NCI-H1092 treated with DMSO at 0.1 percent for 48 hours (cell line): ENCODE results near the gene RFXANK.
"Not testable (repeated sequence)": the region's sequence is repeated elsewhere in the genome, so short reads cannot be mapped to it uniquely, and the experiment has no call there.

Experiments used
- DNase-seq: peaks from one replicate; lab custom pipeline; 2025; lab: John Stamatoyannopoulos, UW

RFXANK gene

DNA sequence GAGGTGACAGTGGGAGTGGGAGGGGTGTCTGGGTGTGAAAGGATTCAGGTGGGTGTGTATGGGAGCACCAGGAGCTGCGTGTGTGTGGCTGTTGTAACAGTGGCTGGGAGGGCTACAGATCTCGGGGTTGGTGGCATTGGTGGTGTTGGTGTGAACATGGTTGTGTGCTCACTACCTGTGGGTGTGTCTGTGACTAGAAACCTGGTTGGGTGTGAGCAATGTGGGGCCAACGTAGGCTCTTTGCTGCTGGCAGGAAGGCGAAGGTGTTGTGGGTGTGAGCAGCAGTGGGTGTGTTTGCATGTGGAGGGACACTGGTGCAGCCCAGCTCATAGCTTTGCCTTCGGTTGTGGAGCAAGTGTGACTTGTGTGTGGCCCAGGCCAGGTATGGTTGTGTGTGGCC, 14.9 kb downstream of the RFXANK start:
- DNase-seq = no peak

DNA sequence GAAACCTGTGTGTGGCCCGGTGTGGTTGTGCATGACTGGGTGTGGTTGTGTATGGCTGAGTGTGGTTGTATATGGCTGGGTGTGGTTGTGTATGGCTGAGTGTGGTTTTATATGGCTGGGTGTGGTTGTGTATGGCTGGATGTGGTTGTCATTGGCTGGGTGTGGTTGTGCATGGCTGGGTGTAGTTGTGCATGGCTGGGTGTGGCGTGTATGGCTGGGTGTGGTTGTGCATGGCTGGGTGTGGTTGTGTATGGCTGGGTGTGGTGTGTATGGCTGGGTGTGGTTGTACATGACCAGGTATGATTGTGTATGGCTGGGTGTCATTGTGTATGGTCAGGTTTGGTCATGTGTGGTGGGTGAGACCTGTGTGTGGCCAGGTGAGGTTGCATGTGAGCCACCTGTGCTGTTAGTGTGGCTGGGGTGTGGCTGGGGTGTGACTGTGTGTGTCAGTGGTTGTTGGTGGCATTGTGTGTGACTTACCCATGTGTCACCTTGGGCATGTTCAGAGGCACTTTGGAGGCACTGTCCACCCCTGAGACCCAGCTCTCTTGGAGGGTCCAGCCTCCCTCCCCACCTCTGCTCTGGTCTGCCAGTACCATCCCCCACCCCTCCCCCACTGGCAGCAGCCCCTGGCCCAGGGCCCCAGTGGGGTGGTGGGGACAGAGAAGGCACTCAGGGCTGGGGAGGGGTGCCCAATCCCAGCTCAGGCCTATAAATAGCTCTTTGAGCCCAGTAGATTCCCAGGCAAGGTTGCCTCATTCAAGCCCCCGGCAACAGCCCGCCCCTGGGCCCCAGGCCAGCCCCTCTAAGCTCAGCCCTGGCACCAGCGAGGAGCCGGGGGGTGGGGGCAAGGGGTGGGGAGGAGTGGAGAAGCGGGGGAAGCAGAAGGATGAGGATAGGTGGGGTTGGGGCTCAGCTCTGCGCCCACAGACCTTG, 15.8 kb downstream of the RFXANK start:
- DNase-seq = no peak

DNA sequence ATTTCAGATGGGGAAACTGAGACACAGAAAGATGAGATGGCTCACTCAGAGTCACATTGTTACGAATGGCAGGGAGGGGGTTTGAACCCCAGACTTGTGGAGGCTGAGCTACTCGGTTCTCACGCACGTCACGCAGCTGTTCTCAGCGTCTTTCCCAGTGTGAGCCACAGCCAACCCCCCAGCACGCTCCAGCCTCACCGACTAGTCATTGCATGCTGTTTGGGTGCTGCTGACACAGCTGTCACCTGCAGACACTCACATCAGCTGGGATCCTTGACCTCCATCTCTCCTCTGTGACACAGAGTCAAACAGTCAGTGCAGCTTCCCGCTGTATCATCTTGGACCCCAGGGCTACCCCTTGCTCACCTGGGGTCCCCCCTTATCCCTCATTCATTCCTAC, 17.3 kb downstream of the RFXANK start:
- DNase-seq = peak; percentile 3

DNA sequence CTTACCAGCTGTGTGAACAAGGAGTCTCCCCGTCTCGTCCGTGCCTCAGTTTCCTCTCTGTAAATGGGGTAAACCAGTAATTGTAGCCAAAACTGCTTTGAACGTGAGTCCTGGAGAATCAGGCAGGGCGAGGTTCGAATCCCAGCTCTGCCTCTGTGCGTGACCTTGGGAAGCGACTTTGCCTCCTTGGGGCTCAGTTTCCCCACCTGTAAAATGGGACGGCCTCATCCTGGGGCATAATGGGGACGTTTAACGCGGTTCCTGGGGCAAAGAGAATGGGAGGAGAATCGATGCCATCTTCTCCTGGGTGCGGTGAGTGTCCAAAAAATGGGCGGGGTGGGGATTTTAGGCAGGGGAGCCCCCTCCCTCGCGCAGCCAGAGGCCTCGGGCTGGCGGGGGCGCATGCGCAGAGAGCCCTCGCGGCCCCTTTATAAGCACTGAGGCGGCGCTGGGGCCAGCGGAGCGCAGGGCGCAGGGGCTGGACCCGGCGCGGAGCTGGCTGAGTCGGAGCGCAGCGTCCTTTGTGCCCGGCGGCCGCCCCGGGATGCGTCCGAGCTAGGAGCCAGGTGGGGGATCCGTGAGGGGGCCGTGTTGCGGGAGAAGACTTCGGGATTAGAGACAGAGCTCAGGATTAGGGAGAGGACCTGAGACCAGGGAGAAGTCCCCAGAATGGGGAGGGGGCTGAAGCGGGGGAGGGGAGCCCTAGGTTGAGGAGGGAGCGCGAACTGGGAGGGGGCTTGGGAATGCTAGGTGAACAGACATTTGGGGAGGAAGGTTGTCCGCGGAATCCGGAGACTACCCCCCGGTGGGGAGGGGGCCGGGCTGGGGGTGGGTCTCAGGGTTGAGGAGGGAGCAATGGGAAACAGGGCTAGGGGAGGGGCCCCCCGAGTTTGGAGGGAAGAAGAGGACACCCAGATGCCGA, 19.7 kb downstream of the RFXANK start, which contains the start of gene NCAN:
Gene NCAN (plus strand): TSS at position 460 of the 922 bp plus-strand sequence. CDS start 4,996 bp downstream, outside the sequence.
- DNase-seq = peak; percentile 14

DNA sequence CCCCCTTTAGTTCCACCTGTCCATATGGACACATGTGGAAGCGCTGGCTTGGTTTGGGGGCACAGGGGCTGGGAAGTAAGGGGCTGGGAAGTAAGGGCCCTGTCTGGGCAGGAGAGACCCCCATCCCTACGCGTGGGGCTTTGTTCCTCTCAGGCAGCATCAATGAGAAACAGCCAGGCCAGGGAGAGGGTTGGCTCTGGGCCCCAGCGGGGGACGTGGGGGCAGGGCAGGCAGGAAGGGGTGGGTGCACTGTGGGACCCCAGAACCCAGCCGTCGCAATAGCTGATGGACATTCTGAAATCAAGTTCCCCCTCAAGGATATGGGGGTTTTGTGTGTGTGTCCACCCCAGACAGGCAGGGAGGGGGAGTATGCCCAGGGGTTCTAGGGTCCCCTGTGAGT, 20.9 kb downstream of the RFXANK start:
- no peak for DNase-seq

DNA sequence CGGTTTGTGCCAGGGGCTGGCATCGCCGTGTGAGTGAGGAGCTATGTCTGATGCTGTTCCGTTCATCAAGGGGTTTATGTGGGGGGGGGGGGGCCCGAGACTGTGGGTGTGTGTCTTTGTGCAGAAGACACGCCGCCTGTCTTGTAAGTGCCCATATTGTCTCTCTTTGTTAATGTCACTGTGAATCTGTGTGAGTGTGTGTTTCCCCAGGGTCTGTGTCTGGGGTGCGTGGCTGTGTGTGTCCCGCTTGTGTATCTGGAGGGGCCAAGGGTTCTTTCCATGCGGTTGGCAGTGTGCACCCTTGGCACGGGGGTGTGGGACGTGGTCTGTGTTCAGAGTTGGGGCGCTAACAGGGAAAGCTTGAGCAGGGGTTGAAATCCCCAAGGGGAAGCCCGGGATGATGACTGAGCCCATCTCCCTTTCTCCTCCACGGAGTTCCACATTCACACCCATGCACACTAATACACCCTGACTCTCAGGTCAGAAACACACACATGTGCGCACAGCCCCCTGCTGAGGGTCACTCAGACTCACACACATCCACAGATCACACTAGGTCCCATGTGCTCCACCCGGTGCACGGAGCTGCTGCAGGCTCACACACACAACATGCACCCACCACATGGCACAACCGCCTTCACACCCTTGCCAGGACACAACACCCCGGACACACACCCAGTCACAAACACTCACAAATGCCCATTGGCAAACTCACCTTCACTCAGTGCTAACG, 21.5 kb downstream of the RFXANK start:
- no peak for DNase-seq

DNA sequence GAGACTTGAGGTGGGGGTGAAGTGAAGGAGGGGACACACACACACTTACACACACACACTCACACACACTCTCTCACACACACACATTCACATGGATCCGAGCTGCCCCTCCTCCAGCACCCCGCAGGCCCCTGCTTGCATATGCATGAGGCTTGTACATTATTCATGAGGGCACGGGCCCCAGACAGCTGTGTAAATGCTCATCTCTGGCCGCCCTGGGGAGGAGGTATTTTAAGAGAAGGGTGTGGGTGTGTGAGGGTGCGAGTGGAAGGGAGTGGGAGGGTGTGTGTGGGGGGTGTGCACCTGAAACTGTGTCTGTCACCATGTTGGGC, 22.1 kb downstream of the RFXANK start:
- no peak for DNase-seq

DNA sequence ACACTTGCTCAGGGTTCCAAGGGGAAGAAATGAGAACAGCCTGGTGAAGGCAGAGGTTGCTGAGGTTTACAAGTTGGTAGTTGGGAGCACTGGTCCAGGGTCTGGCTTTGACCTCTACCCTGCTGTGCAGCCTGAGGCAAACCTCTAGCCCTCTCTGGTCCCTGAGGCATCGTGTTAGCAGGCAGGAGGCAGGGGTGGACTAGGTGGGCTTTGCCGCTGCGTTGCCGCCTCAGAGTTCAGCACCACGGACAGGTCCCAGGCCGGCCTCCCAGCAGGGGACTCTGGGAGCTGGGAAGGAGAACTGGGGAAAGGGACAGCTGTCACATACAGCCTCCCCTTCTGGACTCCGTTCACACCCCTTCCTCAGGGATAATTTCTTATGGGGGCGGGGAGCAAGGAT, 22.8 kb downstream of the RFXANK start:
- no peak for DNase-seq

DNA sequence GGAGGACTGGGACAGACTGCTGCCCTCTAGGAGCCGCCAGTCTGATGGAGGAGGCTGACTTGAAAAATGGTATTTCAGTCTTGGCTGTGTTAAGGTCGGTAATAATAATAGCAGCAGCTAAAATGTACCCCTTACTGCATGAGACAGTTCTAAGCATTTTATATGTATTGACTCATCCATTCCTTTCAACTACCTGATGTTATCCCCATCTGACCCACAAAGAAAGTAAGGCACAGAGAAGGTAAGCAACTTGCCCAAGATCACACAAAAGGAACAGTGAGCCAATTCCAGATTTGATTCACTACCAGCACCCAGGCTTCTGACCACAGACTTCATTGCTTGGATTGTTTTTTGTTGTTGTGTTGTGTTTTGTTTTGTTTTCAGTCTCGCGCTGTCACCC, 23.7 kb downstream of the RFXANK start:
- no peak for DNase-seq

DNA sequence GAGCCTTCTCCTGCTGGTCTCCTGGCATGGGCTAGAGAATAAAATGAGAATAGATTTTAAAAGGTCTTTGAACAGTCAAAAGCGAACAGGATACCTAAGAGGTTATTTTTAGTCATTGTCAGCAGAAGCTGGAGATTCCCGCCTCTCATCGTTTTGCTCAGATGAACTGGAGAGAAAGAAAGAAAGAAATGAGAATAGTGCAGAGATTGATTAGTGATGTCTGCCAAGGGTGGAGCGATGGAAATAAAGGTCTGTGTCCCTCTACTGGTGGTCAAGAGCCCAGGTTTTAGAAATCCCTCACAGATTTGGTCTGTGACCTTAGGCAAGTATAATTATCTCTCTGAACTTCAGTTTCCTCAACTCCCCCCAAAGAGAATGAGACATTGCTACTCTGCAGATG, 25.0 kb downstream of the RFXANK start:
- DNase-seq = no peak

DNA sequence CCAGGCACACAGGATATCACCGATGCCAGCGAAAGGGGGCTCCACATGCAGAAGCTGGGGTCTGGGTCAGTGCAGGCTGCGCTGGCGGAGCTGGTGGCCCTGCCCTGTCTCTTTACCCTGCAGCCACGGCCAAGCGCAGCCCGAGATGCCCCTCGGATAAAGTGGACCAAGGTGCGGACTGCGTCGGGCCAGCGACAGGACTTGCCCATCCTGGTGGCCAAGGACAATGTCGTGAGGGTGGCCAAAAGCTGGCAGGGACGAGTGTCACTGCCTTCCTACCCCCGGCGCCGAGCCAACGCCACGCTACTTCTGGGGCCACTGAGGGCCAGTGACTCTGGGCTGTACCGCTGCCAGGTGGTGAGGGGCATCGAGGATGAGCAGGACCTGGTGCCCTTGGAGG, 26.9 kb downstream of the RFXANK start:
- no peak for DNase-seq

DNA sequence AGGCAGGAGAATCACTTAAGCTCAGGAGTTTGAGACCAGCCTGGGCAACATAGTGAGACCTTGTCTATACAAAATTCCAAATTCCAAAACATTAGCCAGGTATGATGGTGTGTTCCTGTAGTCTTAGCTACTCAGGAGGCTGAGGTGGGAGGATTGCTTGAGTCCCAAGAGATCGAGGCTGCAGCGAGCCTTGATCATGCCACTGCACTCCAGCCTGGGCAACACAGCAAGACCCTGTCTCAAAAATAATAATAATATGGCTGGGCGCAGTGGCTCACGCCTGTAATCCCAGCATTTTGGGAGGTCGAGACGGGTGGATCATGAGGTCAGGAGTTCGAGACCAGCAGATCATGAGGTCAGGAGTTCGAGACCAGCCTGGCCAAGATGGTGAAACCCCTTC, 28.9 kb downstream of the RFXANK start:
- not testable (repeated sequence) for DNase-seq

DNA sequence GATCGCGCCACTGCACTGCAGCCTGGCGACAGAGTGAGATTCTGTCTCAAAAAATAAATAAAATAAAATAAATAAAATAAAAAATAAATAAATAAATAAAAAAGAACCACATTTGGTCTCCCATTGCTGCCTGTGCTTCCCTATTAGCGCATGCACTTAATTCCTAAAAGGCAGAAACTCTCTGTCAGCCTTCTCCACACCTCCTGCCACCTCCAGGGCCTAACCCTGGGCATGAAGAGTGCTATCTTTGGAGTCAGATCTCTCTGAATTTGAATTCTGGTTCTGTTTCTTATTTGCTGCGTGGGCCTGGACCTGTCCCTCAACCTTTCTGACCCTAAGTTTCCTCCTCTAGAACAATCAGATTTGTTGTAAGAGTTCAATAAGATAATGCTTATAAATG, 31.0 kb downstream of the RFXANK start:
- DNase-seq = no peak

DNA sequence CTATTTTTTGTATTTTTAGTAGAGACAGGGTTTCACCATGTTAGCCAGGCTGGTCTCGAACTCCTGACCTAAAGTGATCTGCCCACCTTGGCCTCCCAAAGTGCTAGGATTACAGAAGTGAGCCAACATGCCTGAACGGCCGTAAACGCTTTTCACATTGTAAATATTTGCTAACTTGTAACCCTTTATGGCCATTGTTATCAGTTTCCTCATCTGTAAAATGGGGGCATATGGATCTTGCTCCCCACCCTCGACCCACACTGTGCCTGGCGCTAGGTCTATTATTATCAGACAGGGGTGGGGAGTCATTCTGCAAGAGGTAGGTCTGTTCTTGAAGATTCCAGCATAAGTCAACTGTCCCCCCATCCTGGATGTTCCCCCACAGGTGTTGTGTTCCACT, 31.6 kb downstream of the RFXANK start:
- no peak for DNase-seq

DNA sequence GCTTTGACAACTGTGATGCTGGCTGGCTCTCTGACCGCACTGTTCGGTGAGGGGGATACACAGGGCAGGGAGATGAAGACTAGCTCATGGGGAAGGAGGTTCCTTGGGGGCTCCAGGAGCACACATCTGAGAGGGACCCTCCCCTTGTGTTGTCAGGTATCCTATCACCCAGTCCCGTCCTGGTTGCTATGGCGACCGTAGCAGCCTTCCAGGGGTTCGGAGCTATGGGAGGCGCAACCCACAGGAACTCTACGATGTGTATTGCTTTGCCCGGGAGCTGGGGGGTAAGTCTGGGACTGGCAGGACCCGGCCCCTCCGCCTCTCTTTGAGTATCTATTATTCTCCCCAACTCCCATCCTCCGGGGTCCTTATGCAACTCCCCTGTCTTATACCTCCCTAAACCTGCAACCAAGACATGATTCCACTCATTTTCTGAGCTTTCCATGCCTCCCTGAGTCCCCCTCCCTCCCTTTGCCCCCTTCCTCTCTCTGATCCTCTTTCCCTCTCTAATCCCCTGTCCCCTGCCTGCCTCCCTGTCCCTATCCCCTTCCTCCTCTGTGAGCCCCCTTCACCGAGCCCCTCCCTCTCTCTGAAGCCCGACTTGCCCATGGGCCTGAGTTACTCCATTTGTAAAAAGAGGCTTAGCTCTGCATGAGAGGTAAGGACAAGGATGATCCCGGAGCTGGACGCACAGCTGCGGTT, 32.2 kb downstream of the RFXANK start:
- no peak for DNase-seq

DNA sequence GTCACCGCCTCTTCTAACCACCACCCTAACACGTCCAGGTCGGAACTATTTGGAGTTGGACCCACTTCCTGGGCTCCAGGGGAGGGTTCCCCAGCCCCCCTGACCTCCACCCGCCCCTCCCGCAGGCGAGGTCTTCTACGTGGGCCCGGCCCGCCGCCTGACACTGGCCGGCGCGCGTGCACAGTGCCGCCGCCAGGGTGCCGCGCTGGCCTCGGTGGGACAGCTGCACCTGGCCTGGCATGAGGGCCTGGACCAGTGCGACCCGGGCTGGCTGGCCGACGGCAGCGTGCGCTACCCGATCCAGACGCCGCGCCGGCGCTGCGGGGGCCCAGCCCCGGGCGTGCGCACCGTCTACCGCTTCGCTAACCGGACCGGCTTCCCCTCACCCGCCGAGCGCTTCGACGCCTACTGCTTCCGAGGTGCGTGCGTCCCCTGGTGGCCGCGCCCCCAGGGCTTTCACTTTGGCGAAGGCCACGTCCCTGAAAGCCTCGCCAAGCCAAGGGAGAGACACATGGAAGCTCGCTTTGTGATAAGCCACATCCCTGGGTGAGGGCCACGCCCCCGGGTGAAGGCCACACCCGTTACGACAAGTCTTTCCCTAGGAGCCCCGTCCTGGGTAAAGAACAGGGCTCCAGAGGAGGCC, 32.9 kb downstream of the RFXANK start:
- no peak for DNase-seq

DNA sequence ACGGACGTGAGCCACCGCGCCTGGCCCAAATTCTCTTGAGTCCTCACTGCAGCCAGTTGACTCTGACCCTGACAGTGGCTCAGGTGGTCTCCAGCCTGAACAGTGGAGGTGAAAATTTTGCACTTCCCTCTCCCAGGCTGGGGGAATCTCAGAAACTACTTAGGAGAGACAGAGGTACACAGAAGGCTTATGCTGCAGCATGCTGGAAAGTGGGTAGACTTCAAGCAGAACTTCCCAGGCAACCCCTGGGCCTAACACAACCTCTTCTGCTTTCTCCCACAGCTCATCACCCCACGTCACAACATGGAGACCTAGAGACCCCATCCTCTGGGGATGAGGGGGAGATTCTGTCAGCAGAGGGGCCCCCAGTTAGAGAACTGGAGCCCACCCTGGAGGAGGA, 34.1 kb downstream of the RFXANK start:
- DNase-seq = no peak

DNA sequence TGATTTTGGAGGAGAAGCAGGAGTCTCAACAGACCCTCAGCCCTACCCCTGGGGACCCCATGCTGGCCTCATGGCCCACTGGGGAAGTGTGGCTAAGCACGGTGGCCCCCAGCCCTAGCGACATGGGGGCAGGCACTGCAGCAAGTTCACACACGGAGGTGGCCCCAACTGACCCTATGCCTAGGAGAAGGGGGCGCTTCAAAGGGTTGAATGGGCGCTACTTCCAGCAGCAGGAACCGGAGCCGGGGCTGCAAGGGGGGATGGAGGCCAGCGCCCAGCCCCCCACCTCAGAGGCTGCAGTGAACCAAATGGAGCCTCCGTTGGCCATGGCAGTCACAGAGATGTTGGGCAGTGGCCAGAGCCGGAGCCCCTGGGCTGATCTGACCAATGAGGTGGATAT, 34.6 kb downstream of the RFXANK start:
- no peak for DNase-seq

DNA sequence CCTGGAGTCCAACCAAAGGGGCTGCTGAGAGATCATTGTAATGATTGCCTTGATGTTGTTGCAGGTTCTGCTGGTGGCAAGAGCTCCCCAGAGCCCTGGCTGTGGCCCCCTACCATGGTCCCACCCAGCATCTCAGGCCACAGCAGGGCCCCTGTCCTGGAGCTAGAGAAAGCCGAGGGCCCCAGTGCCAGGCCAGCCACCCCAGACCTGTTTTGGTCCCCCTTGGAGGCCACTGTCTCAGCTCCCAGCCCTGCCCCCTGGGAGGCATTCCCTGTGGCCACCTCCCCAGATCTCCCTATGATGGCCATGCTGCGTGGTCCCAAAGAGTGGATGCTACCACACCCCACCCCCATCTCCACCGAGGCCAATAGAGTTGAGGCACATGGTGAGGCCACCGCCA, 35.2 kb downstream of the RFXANK start:
- DNase-seq = no peak

DNA sequence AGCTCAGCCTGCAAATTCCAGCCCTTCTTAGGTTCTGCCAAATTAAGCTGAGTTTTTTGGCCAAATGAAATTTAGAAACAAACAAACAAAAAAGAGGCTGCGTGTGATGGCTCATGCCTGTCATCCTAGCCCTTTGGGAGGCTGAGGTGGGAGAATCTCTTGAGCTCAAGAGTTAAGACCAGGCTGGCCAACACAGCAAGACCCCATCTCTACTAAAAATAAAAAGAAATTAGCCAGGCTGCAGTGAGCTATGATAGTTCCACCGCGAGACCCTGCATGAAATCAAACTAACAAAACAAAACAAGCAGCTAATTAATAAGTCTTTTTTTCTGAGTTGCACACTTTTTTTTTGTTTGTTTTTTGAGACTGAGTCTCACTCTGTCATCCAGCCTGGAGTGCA, 37.6 kb downstream of the RFXANK start:
- no peak for DNase-seq

DNA sequence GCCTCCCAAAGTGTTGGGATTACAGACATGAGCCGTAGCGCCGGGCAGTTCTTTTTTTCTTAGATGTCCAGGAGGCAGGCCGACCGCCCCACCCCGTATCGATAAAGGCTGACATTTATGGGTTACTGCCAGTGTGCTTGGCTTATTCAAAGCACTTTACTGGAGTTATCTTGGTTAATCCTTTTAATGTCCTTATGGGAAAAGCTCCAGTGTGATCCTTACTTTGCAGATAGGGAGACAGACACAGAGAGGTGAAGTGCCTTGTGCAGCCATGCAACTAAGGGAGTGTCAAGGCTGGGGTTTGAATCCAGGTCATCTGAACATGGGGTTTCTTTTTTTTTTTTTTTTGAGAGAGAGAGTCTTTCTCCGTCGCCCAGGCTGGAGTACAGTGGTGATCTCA, 38.9 kb downstream of the RFXANK start:
- DNase-seq = no peak
